Measurements from ENCODE around the gene FUT2.

The FUT2 gene

GRCh38 chr19:48719263-48720171 lies 23.7 kb downstream of the FUT2 start, which contains the start of gene MAMSTR:
Gene MAMSTR, minus strand, starts transcription at chr19:48719725. Its CDS starts 694 bp downstream, at chr19:48719031.
- no peak for TF ChIP-seq TAF1 (IDR thresholded peaks at IDR 0.05; ENCODE audit: borderline replicate concordance, insufficient read depth, low read length)
- TF ChIP-seq SIN3A (IDR thresholded peaks at IDR 0.05; ENCODE audit: borderline replicate concordance, insufficient read depth, low read length) = no peak
- TF ChIP-seq FOXP2 (optimal IDR thresholded peaks at IDR 0.05; ENCODE audit: borderline replicate concordance, extremely low read depth, extremely low read length, insufficient read depth) = no peak
- TF ChIP-seq POLR2AphosphoS5 (IDR thresholded peaks at IDR 0.05; ENCODE audit: low read depth, low read length) = no peak
- no peak for TF ChIP-seq REST (IDR thresholded peaks at IDR 0.05; ENCODE audit: insufficient read depth in 1 of 2, low read depth in 2 of 2, low read length in 2 of 2)

GRCh38 chr19:48720251-48720612 lies 24.5 kb downstream of the FUT2 start:
- TF ChIP-seq SIN3A (IDR thresholded peaks at IDR 0.05; ENCODE audit: borderline replicate concordance, insufficient read depth, low read length) (no peak), REST (IDR thresholded peaks at IDR 0.05; ENCODE audit: insufficient read depth in 1 of 2, low read depth in 2 of 2, low read length in 2 of 2) (no peak), FOXP2 (optimal IDR thresholded peaks at IDR 0.05; ENCODE audit: borderline replicate concordance, extremely low read depth, extremely low read length, insufficient read depth) (no peak), POLR2AphosphoS5 (IDR thresholded peaks at IDR 0.05; ENCODE audit: low read depth, low read length) (no peak), TAF1 (IDR thresholded peaks at IDR 0.05; ENCODE audit: borderline replicate concordance, insufficient read depth, low read length) (no peak)

GRCh38 chr19:48720613-48721296 lies 25.0 kb downstream of the FUT2 start:
- 0 out of 2 replicates have a peak, but pooled peaks have one; percentile 50 for TF ChIP-seq SIN3A (IDR thresholded peaks at IDR 0.05; ENCODE audit: borderline replicate concordance, insufficient read depth, low read length)
- peak; percentile 28; the same call in 1 of the 2 replicates for TF ChIP-seq TAF1 (IDR thresholded peaks at IDR 0.05; ENCODE audit: borderline replicate concordance, insufficient read depth, low read length)
- TF ChIP-seq POLR2AphosphoS5 (IDR thresholded peaks at IDR 0.05; ENCODE audit: low read depth, low read length) = peak; percentile 50; the same call in 1 of the 2 replicates
- TF ChIP-seq REST (IDR thresholded peaks at IDR 0.05; ENCODE audit: insufficient read depth in 1 of 2, low read depth in 2 of 2, low read length in 2 of 2) = peak in 1 of 2 experiments; percentile 36; a peak in 1 of 4 replicates
- peak; percentile 21 for TF ChIP-seq FOXP2 (optimal IDR thresholded peaks at IDR 0.05; ENCODE audit: borderline replicate concordance, extremely low read depth, extremely low read length, insufficient read depth)

- TF ChIP-seq REST (IDR thresholded peaks at IDR 0.05; ENCODE audit: insufficient read depth in 1 of 2, low read depth in 2 of 2, low read length in 2 of 2) (no peak), FOXP2 (optimal IDR thresholded peaks at IDR 0.05; ENCODE audit: borderline replicate concordance, extremely low read depth, extremely low read length, insufficient read depth) (no peak), SIN3A (IDR thresholded peaks at IDR 0.05; ENCODE audit: borderline replicate concordance, insufficient read depth, low read length) (no peak), TAF1 (IDR thresholded peaks at IDR 0.05; ENCODE audit: borderline replicate concordance, insufficient read depth, low read length) (no peak), POLR2AphosphoS5 (IDR thresholded peaks at IDR 0.05; ENCODE audit: low read depth, low read length) (no peak)
Observed at GRCh38 chr19:48722196-48722708, 26.5 kb downstream of the FUT2 start.
